Progenitor cell of endocrine pancreas (in vitro differentiated cells): ENCODE results near the gene GJB6. TPM values are rescaled to one million over a fixed set of nuclear protein-coding genes. Genes with fewer than 3 reads are reported as not detected.

Experiments used
- DNase-seq: peaks from one replicate; pipeline ENCODE4 v3.0.0; 2021; ENCODE audit warnings: low spot score; ENCODE audit not compliant: unreplicated experiment
- H3K27ac Mint-ChIP-seq: 2 replicates; pipeline ENCODE4 v1.8.0; 2021; ENCODE audit warnings: mild to moderate bottlenecking, moderate library complexity, mixed read lengths
- H3K27me3 Mint-ChIP-seq: 2 replicates; pipeline ENCODE4 v1.8.0; 2021; ENCODE audit warnings: mixed read lengths
- H3K36me3 Mint-ChIP-seq: 2 replicates; pipeline ENCODE4 v1.8.0; 2022; ENCODE audit warnings: mixed read lengths; ENCODE audit not compliant: insufficient read depth
- H3K4me1 Mint-ChIP-seq: 2 replicates; pipeline ENCODE4 v1.8.0; 2021; ENCODE audit warnings: low read depth, mixed read lengths
- H3K4me3 Mint-ChIP-seq: 2 replicates; pipeline ENCODE4 v1.8.0; 2021; ENCODE audit warnings: low read depth, mild to moderate bottlenecking, moderate library complexity, mixed read lengths
- H3K9me3 Mint-ChIP-seq: 2 replicates; pipeline ENCODE4 v1.8.0; 2021; ENCODE audit warnings: low read depth, mixed read lengths
- total RNA-seq: library from RNA; stranded (reverse); gene quantifications from 2 replicates; pipeline ENCODE4 v1.2.1, GENCODE V29; 2021
- TF ChIP-seq, protein P1 (sequence below): fragments of 200-600 bp; sonication (generic); IDR thresholded peaks from one replicate; pipeline ENCODE4 v1.5.0; 2021; ENCODE audit warnings: antibody characterized with exemption, mild to moderate bottlenecking; ENCODE audit not compliant: unreplicated experiment

Gene GJB6
- total RNA-seq, 1 donor from 2014 or later: 1.5 TPM

DNA sequence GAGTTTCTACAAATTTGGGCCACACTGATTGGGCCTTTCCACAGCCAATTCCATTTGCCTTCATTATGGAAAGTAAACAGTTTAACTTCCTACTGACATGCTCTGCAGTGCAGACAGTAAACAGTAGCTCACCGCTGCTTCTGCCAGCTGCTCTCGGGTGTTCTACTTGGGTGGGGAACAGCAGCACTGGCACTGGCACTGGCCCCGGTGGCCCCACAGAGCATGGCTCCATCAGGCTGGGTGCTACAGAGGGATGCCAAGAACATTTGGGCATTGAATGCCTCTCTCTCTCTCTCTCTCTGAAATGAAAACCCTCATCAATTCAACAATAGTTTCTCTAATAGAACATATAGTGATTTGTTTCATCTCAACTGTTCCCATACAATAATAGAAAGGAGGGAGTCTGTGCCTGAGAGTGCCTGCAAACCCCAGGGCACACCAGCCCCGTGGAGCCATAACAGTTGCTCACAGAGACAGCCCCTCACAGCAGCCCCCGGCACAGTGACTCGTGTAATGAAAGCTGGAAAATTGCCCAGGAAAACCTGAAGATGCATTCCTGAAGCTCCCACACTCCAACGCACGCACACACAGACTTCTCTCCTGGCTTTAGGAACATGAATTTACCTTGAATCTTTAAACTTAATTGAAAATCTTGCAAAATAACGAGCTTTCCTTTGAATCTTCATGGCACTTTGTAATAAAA, 38.2 kb upstream of the GJB6 start:
- H3K36me3 Mint-ChIP-seq: no peaks in the 10 kb centered on the region

DNA sequence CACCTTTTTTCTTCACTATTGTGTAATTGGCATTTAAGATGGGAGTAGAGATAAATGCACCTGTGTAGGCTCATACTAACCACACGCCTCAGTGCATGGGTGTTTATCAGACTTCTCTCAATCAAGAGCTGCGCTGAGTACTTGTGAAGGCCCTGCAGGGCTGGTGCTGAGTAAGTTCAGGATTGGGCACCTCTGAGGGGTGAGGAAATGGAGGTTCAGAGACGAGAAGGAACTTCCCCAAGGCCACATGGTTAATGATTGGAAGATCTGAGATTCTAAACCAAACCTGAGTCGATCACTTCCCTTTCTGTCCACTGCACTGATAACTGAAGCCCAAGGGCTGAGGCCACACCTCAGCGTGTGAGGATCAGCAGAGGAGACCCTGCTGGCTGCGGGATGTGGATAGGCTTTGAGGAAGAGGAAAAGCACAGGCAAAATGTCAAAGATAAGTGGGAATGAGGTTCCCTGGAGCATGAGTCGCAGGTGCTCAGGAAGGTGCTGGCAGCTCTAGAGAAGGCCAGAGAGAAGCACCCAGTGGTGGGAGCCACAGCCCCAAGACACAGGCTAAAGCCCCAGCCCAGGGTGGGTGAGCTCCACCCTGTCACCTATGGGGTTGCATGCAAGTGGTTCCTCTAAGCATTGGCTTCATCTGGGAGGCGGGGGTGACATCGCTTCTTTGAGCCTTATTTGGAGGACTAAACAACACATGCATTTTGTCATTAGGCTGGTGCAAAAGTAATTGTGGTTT, 32.3 kb upstream of the GJB6 start:
- peak overlapping the region; percentile 47 for H3K27ac Mint-ChIP-seq
- H3K27me3 Mint-ChIP-seq: no peaks in the 10 kb centered on the region
- peaks cover 2% of the 10 kb centered on the region for H3K4me1 Mint-ChIP-seq
- TF ChIP-seq, protein P1, sequence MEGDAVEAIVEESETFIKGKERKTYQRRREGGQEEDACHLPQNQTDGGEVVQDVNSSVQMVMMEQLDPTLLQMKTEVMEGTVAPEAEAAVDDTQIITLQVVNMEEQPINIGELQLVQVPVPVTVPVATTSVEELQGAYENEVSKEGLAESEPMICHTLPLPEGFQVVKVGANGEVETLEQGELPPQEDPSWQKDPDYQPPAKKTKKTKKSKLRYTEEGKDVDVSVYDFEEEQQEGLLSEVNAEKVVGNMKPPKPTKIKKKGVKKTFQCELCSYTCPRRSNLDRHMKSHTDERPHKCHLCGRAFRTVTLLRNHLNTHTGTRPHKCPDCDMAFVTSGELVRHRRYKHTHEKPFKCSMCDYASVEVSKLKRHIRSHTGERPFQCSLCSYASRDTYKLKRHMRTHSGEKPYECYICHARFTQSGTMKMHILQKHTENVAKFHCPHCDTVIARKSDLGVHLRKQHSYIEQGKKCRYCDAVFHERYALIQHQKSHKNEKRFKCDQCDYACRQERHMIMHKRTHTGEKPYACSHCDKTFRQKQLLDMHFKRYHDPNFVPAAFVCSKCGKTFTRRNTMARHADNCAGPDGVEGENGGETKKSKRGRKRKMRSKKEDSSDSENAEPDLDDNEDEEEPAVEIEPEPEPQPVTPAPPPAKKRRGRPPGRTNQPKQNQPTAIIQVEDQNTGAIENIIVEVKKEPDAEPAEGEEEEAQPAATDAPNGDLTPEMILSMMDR: no peak
- H3K9me3 Mint-ChIP-seq: no peaks in the 10 kb centered on the region
- no peak for DNase-seq
- no peaks in the 10 kb centered on the region for H3K36me3 Mint-ChIP-seq
- H3K4me3 Mint-ChIP-seq: no peak overlapping the region

More for the DNA sequence above, 38.2 kb upstream of the GJB6 start:
- DNase-seq: no peak
- Mint-ChIP-seq H3K27me3 (no peaks in the 10 kb centered on the region), H3K4me3 (no peak overlapping the region), H3K27ac (no peak overlapping the region), H3K4me1 (no peaks in the 10 kb centered on the region), H3K9me3 (no peaks in the 10 kb centered on the region)
- TF ChIP-seq, protein P1: no peak

DNA sequence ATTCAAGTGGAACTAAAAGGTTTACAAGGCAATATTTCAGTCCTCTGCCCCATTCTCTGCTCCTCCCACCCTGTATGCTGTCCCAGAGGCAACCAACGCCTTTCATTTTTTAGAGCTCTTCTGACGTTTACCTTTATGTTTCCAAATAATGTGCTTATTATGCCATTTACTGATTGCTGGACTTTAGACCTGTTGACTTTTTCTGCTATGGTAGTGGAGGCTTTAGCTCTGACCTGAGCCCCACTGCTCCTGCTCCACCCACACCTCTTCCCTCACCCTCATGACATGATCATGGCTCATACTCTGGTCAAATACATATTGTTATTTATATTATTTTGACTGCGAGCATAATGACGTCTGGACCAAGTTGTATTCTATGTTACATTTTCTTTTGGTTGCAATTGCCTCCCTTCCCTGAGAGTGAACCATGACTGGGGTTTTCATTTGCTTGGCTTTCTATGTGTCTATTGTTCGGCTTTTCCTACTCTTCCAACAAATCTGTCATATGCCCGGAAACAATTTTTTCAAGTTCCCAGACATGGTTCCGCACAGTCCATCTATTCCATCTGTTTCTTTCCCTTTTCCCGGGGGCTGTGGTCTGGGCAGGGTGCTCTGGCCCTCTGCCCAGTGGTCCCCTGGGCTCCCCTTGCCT, 31.4 kb upstream of the GJB6 start:
- TF ChIP-seq, protein P1: no peak
- Mint-ChIP-seq H3K27me3 (peaks cover 2% of the 10 kb centered on the region), H3K4me1 (peaks cover 2% of the 10 kb centered on the region), H3K36me3 (no peaks in the 10 kb centered on the region), H3K27ac (peak overlapping the region; percentile 47), H3K4me3 (no peak overlapping the region), H3K9me3 (no peaks in the 10 kb centered on the region)
- DNase-seq: no peak

DNA sequence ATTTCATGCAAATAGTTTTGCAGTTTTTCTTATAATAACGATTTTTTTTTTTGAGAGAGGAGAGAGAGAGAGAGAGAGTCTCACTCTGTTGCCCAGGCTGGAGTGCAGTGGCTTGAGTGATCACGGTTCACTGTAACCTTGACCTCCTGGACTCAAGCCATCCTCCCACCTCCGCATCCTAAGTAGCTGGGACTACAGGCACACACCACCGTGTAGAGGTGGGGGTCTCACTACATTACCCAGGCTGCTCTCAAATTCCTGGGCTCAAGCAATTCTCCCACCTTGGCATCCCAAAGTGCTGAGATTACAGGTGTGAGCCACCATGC, 26.8 kb upstream of the GJB6 start:
- Mint-ChIP-seq H3K9me3 (no peaks in the 10 kb centered on the region), H3K27me3 (peaks cover 11% of the 10 kb centered on the region), H3K27ac (no peak overlapping the region), H3K4me1 (peaks cover 2% of the 10 kb centered on the region), H3K36me3 (no peaks in the 10 kb centered on the region), H3K4me3 (no peak overlapping the region)
- TF ChIP-seq, protein P1: no peak
- no peak for DNase-seq

DNA sequence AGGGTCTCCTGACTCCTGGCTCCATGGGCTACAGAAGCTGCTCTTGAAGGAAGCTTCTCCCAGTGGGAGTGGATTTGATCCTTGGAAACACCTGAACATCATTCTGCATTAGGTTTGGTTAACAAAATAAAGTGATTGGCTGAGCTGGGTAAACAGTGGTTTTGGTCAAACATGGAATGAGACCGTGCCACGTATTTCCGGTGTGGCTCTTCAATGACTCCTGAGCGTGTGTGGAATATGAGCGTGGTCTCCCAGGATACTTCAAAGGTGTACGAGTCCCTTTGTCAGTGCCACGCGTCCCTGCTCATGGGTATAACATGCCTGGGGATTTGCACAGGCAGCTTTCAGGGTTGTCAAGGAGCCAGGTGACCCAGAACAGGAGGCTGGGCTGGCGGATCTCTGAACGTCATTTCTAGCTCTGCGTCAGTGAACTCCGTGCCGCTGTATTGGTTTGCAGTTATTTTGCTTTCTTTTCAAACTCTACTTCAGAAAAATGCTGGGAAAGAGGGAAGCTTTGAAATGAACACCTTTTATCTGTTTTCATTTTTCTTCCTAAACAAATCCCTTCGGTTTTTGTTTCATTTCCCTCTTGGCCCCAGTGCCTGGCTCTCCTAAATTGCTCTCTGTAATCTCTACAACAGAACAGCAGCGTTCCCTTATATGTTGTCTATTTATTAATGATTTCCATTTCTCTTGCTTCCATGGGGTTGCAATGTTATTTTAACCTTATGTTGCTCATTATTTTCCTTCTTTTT, 26.3 kb upstream of the GJB6 start:
- no peak overlapping the region for H3K4me3 Mint-ChIP-seq
- TF ChIP-seq, protein P1: no peak
- H3K36me3 Mint-ChIP-seq: no peaks in the 10 kb centered on the region
- no peak for DNase-seq
- no peaks in the 10 kb centered on the region for H3K9me3 Mint-ChIP-seq
- H3K4me1 Mint-ChIP-seq: peaks cover under 1% of the 10 kb centered on the region
- H3K27ac Mint-ChIP-seq: no peak overlapping the region
- H3K27me3 Mint-ChIP-seq: peaks cover 11% of the 10 kb centered on the region
